Activated CD8-positive, alpha-beta T cell treated with anti-CD3 and anti-CD28 coated beads for 36 hours (primary cell): ENCODE measurements around the gene INPP5D. TPM values are rescaled to one million over a fixed set of nuclear protein-coding genes. Genes with fewer than 3 reads are reported as not detected.
A peak's percentile ranks its signal among the peaks of the same experiment; 100 is the strongest.

ENCODE experiments used
- ATAC-seq: fragments of 200-7000 bp; cut with Tn5 transposase; one replicate; pipeline ENCODE4 v1.10.0; 2021; ENCODE audit warnings: mild to moderate bottlenecking, moderate library complexity
- CTCF ChIA-PET: fragments of 350-600 bp; sonication (Branson Sonifier 250); formaldehyde crosslinking; loops from one replicate; lab custom pipeline; 2021; ENCODE audit warnings: antibody characterized with exemption; lab: Charles Lee
- POLR2A ChIA-PET: fragments of 350-600 bp; sonication (Branson Sonifier 250); formaldehyde crosslinking; loops from one replicate; lab custom pipeline; 2021; ENCODE audit warnings: antibody characterized with exemption; lab: Charles Lee
- DNase-seq: peaks from one replicate; pipeline ENCODE4 v3.0.0-alpha.2; 2020
- H3K27ac Mint-ChIP-seq: one replicate; pipeline ENCODE4 v1.8.0; 2021; ENCODE audit warnings: mild to moderate bottlenecking, mixed read lengths
- H3K27me3 Mint-ChIP-seq: one replicate; pipeline ENCODE4 v1.8.0; 2021; ENCODE audit warnings: mixed read lengths
- H3K36me3 Mint-ChIP-seq: one replicate; pipeline ENCODE4 v1.8.0; 2021; ENCODE audit warnings: low read depth, mixed read lengths
- H3K4me1 Mint-ChIP-seq: one replicate; pipeline ENCODE4 v1.8.0; 2021; ENCODE audit warnings: low read depth, mixed read lengths
- H3K4me3 Mint-ChIP-seq: one replicate; pipeline ENCODE4 v1.8.0; 2021; ENCODE audit warnings: mild to moderate bottlenecking, moderate library complexity, mixed read lengths
- H3K9me3 Mint-ChIP-seq: one replicate; pipeline ENCODE4 v1.8.0; 2021; ENCODE audit warnings: mixed read lengths
- intact Hi-C: fragments of 100-400 bp; cut with micrococcal nuclease; formaldehyde crosslinking; loops from one replicate; pipeline ENCODE4 v1.10.0; 2022
- total RNA-seq, 2 experiments: library from RNA; stranded (reverse); gene quantifications; one replicate each; pipeline ENCODE4 v1.2.3, GENCODE V29; 2021
- TF ChIP-seq, protein P1 (sequence below): fragments of 200-600 bp; IDR thresholded peaks from one replicate; pipeline ENCODE4 v1.8.0; 2022; ENCODE audit warnings: antibody characterized with exemption, mild to moderate bottlenecking

The INPP5D gene
- total RNA-seq, 2 experiments from 2014 or later: 38.6 to 40.2 TPM

- TF ChIP-seq, protein P1, sequence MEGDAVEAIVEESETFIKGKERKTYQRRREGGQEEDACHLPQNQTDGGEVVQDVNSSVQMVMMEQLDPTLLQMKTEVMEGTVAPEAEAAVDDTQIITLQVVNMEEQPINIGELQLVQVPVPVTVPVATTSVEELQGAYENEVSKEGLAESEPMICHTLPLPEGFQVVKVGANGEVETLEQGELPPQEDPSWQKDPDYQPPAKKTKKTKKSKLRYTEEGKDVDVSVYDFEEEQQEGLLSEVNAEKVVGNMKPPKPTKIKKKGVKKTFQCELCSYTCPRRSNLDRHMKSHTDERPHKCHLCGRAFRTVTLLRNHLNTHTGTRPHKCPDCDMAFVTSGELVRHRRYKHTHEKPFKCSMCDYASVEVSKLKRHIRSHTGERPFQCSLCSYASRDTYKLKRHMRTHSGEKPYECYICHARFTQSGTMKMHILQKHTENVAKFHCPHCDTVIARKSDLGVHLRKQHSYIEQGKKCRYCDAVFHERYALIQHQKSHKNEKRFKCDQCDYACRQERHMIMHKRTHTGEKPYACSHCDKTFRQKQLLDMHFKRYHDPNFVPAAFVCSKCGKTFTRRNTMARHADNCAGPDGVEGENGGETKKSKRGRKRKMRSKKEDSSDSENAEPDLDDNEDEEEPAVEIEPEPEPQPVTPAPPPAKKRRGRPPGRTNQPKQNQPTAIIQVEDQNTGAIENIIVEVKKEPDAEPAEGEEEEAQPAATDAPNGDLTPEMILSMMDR: peak; percentile 96
- H3K27me3 Mint-ChIP-seq: peaks cover 3% of the 10 kb centered on the region
These were observed 6.0 kb upstream of the INPP5D start for GRCh38 chr2:233053928-233054784.

DNA sequence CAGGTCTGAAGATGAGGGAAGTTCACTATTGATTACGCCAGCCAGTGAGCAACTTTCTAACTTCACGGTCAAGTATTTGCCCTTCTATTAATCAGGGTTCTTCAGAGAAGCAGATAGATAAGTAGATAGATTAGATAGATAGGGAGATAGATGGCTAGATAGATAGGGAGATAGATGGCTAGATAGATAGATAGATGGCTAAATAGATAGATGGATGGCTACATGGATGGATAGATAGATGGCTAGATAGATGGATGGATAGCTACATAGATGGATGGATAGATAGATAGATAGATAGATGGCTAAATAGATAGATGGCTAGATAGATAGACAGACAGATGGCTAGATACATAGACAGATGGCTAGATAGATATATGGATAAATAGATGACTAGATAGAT lies 4.8 kb upstream of the INPP5D start:
- intact Hi-C loops: loop anchor here (10.0 kb wide), 1 partner anchor 201 kb away; no protein-coding TSS in a partner anchor
- H3K27ac Mint-ChIP-seq: no peak overlapping the region
- H3K36me3 Mint-ChIP-seq: no peaks in the 10 kb centered on the region
- no peak for DNase-seq
- ChIA-PET POLR2A (no interaction called here), CTCF (interaction anchor here (0.9 to 4.8 kb wide), 12 partner anchors 9 to 283 kb away, joined by 3 to 38 read pairs (median 6); no protein-coding TSS in a partner anchor)
- H3K27me3 Mint-ChIP-seq: peaks cover 3% of the 10 kb centered on the region
- H3K9me3 Mint-ChIP-seq: no peaks in the 10 kb centered on the region
- H3K4me1 Mint-ChIP-seq: peaks cover 14% of the 10 kb centered on the region
- H3K4me3 Mint-ChIP-seq: no peak overlapping the region
- TF ChIP-seq, protein P1: no peak
- no peak for ATAC-seq

More at GRCh38 chr2:233053928-233054784, 6.0 kb upstream of the INPP5D start:
- POLR2A ChIA-PET: interaction anchor here (1.3 to 1.6 kb wide), 3 partner anchors 22 to 217 kb away, joined by 3 to 6 read pairs (median 5); no protein-coding TSS in a partner anchor
- H3K36me3 Mint-ChIP-seq: no peaks in the 10 kb centered on the region
- intact Hi-C loops: loop anchor here (10.0 kb wide), 1 partner anchor 199 kb away; no protein-coding TSS in a partner anchor
- peak; percentile 85 for ATAC-seq
- H3K4me3 Mint-ChIP-seq: no peak overlapping the region
- no peak overlapping the region for H3K27ac Mint-ChIP-seq
- H3K4me1 Mint-ChIP-seq: peaks cover 7% of the 10 kb centered on the region
- peak; percentile 83 for DNase-seq
- CTCF ChIA-PET: interaction anchor here (0.6 to 4.8 kb wide), 84 partner anchors 9 to 383 kb away, joined by 3 to 38 read pairs (median 4); partner anchors contain the start of genes ATG16L1 and NEU2
- no peaks in the 10 kb centered on the region for H3K9me3 Mint-ChIP-seq

DNA sequence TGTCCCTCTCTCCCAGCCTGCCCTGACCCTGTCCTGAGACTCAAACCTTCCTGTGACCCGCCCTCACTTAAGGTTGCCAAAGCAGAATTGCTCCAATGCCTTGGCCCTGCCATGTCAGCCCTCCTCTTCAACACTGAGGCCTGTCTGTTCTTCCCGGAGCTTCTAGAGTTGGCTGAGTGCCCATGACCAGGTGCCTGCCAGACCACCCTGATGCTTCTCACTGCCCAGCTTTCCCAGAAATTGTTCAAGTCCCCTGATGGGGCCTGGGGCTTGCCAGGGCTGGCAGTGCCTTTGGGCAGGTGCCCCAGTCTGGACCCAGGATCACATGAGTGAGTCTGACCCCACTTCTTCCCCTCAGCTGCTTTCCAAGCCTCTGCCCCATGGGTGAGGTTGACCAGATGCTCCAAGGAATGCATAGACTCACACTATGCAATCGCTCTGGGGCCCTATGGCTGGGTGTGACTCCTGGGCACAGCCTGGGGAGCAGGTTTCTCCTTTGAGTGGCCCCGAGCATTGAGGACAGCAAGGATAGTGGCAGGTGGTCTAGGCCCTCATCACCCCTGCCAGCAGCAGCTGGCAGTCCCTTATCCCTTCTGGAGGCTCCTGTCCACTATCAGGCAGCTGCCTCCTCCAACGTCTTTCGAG lies 3.1 kb upstream of the INPP5D start:
- Mint-ChIP-seq H3K4me1 (peaks cover 14% of the 10 kb centered on the region), H3K27ac (no peak overlapping the region), H3K27me3 (peaks cover 1% of the 10 kb centered on the region), H3K9me3 (no peaks in the 10 kb centered on the region), H3K36me3 (no peaks in the 10 kb centered on the region), H3K4me3 (no peak overlapping the region)
- DNase-seq: no peak
- TF ChIP-seq, protein P1: no peak
- no peak for ATAC-seq
- POLR2A ChIA-PET: interaction anchor here (1.3 kb wide), 1 partner anchor 86 kb away, joined by 3 read pairs; no protein-coding TSS in a partner anchor
- CTCF ChIA-PET: no interaction called here
- intact Hi-C loops: loop anchor here (10.0 kb wide), 1 partner anchor 202 kb away; no protein-coding TSS in a partner anchor

DNA sequence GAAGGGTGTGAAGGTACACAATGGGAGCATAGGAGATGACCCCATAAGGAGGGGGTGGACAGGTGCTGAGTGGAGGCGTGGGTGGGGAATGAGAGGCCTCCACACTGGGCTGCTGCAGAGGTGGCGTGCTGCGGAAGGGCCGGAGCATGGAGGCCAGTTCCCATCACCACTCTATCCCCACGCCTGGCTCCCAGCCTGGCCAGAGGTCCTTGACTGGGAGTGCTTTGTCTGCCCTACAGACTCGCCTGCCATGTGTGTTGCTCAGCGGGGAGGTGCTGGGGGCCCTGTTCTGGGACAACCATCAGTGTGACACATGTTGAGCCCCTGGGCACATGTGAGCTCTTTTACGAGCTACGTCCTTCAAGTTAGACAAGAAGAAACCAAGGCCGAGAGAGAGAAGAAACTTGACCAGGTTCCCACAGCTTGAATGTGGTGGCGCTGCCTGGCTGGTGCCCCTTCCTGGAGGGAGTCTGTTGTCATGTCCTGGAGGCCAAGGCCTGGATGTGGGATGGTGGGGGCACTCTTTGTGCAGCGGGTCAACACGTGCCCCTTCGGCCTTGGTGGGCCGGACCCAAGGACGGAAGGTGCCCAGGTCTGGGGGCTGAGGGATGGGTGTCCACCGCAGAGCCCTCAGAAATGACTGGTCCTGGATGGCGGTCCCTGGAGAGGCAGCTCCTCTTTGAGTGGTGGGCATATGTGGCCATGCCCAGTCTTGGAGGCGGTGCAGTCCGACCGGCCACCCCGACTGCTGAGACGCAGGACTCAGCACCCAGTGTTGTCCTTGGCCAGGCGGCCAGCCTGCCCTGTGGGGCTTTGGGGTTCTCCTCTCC lies 1.2 kb upstream of the INPP5D start:
- no peak for DNase-seq
- Mint-ChIP-seq H3K9me3 (no peaks in the 10 kb centered on the region), H3K36me3 (no peaks in the 10 kb centered on the region), H3K4me1 (peaks cover 28% of the 10 kb centered on the region), H3K27me3 (no peaks in the 10 kb centered on the region), H3K4me3 (peak overlapping the region; percentile 50), H3K27ac (peak overlapping the region; percentile 97)
- intact Hi-C loops: loop anchor here (10.0 kb wide), 1 partner anchor 204 kb away; no protein-coding TSS in a partner anchor
- ChIA-PET POLR2A (interaction anchor here (1.4 to 6.7 kb wide), 6 partner anchors 11 to 362 kb away, joined by 3 to 119 read pairs (median 12); partner anchors contain the start of genes ATG16L1 and GIGYF2), CTCF (interaction anchor here (1.3 to 3.8 kb wide), 5 partner anchors 9 to 206 kb away, joined by 5 to 24 read pairs (median 19); no protein-coding TSS in a partner anchor)
- TF ChIP-seq, protein P1: no peak
- no peak for ATAC-seq
